ENCODE measurements around the gene PIGZ. TPM values are rescaled to one million over a fixed set of nuclear protein-coding genes. Genes with fewer than 3 reads are reported as not detected.

The PIGZ gene
- total RNA-seq, 2 donors from 2014 or later, result 4.7 to 11.3 TPM

DNA sequence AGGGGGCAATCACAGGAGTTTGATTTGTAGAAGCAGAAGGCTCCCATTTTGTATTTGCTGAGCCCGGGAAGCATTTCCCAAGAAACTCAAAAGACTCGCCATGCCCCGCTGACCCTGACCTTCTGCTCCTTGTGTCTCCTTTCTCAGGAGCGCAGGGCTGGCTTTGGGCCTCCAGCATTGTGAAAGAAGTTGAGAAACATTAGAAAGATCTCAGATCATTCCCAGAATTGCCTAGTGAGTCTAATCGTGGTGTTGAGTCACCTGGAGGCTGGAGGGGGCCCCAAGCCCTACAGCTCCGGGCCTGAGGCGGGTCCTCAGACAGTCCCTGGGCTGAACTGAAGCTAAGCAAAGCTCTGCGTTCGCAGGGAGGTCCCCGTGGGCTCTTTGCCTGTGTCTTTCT is 10.9 kb upstream of the PIGZ start:
- H3K27ac ChIP-seq, result no peak overlapping the region
- no peaks in the 10 kb centered on the region for H3K36me3 ChIP-seq
- H3K9me3 ChIP-seq, result no peaks in the 10 kb centered on the region
- no peaks in the 10 kb centered on the region for H3K4me1 ChIP-seq (replicated peaks)
- no peak overlapping the region for H3K4me3 ChIP-seq
- H3K27me3 ChIP-seq (replicated peaks; ENCODE audit: insufficient read depth), result no peaks in the 10 kb centered on the region
- no peak for TF ChIP-seq POLR2AphosphoS5 (IDR thresholded peaks at IDR 0.05)
- TF ChIP-seq POLR2A (IDR thresholded peaks at IDR 0.05), result no peak
- no peak for TF ChIP-seq CTCF (IDR thresholded peaks at IDR 0.05)
- no peak for DNase-seq (ENCODE audit: low spot score)
- intact Hi-C loops (cut with DNase I), result no loop called here
- 83% methylated on average over 10 of the region's 10 CpGs for WGBS

DNA sequence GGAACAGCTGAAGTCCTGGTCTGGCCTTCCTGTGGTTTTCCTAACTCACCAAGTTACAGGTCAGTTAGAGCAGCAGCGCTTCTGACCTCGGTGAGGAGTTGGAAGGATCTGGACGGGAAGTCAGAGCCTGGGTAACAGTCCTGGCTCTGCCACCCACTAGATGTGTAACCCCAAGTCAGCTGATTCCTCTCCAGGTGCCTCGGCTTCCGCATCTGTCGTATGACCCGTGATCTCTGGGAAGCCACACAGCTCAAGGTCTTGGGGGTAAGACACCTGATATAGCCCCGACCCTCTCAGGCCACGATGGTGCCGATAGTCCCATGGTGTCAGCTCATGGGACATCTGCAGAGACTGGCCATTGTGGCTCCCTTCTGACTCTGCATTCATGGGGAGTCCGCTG is 8.3 kb upstream of the PIGZ start:
- H3K9me3 ChIP-seq, result no peaks in the 10 kb centered on the region
- H3K36me3 ChIP-seq, result no peaks in the 10 kb centered on the region
- no peaks in the 10 kb centered on the region for H3K4me1 ChIP-seq (replicated peaks)
- no peaks in the 10 kb centered on the region for H3K27me3 ChIP-seq (replicated peaks; ENCODE audit: insufficient read depth)
- intact Hi-C loops (cut with DNase I), result no loop called here
- no peak for TF ChIP-seq POLR2AphosphoS5 (IDR thresholded peaks at IDR 0.05)
- no peak for TF ChIP-seq CTCF (IDR thresholded peaks at IDR 0.05)
- no peak for TF ChIP-seq POLR2A (IDR thresholded peaks at IDR 0.05)
- no peak overlapping the region for H3K27ac ChIP-seq
- no peak overlapping the region for H3K4me3 ChIP-seq
- WGBS, result 93% methylated on average over 11 of the region's 11 CpGs
- no peak for DNase-seq (ENCODE audit: low spot score)

- DNase-seq (ENCODE audit: low spot score), result no peak
- Histone ChIP-seq H3K9me3 (no peaks in the 10 kb centered on the region), H3K4me1 (replicated peaks) (no peaks in the 10 kb centered on the region), H3K27ac (no peak overlapping the region), H3K36me3 (no peaks in the 10 kb centered on the region), H3K4me3 (no peak overlapping the region), H3K27me3 (replicated peaks; ENCODE audit: insufficient read depth) (no peaks in the 10 kb centered on the region)
- intact Hi-C loops (cut with DNase I), result no loop called here
- 49% methylated on average over 4 of the region's 4 CpGs for WGBS
- TF ChIP-seq POLR2AphosphoS5 (IDR thresholded peaks at IDR 0.05) (no peak), POLR2A (IDR thresholded peaks at IDR 0.05) (no peak), CTCF (IDR thresholded peaks at IDR 0.05) (no peak)
Measured at GRCh38 chr3:196975349-196975748, 6.7 kb upstream of the PIGZ start.

- no peak for DNase-seq (ENCODE audit: low spot score)
- H3K36me3 ChIP-seq, result no peaks in the 10 kb centered on the region
- intact Hi-C loops (cut with DNase I), result no loop called here
- H3K4me3 ChIP-seq, result no peak overlapping the region
- 85% methylated on average over 5 of the region's 5 CpGs for WGBS
- H3K27ac ChIP-seq, result no peak overlapping the region
- no peaks in the 10 kb centered on the region for H3K4me1 ChIP-seq (replicated peaks)
- no peaks in the 10 kb centered on the region for H3K27me3 ChIP-seq (replicated peaks; ENCODE audit: insufficient read depth)
- no peaks in the 10 kb centered on the region for H3K9me3 ChIP-seq
- TF ChIP-seq POLR2A (IDR thresholded peaks at IDR 0.05), result no peak
- no peak for TF ChIP-seq POLR2AphosphoS5 (IDR thresholded peaks at IDR 0.05)
- TF ChIP-seq CTCF (IDR thresholded peaks at IDR 0.05), result no peak
Measured at GRCh38 chr3:196974661-196975060, 6.0 kb upstream of the PIGZ start.

DNA sequence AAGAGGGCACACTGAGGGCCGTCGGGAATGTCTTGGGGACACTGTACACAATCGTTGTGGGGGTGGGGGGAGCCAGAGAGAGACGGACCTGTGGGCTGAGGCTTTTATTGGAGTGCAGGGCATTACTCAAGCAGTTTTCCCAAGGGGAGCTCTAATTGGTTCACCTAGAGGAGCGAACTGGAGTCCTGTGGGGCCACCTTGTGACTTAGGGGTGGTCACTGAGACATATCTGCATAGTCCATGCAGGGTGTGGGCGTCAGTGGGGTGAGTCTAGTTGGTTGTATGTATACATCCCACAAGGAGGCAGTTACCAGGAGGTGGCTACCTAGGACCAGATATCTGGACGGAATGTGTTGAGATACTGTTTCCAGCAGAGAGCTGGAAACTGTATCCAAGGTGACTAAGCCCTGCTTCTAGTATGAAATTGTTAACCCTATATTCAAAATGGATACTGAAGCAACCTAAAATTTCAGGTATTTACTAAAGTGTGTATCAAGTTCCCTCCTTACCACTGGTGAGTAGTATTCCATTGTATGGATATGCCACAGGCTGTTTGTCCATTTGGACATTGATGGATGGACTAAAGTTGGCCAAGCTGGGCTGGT is 2.6 kb upstream of the PIGZ start:
- intact Hi-C loops (cut with DNase I), result no loop called here
- Histone ChIP-seq H3K36me3 (no peaks in the 10 kb centered on the region), H3K9me3 (no peaks in the 10 kb centered on the region), H3K4me1 (replicated peaks) (no peaks in the 10 kb centered on the region), H3K27ac (no peak overlapping the region), H3K4me3 (no peak overlapping the region), H3K27me3 (replicated peaks; ENCODE audit: insufficient read depth) (no peaks in the 10 kb centered on the region)
- DNase-seq (ENCODE audit: low spot score), result no peak
- no peak for TF ChIP-seq POLR2AphosphoS5 (IDR thresholded peaks at IDR 0.05)
- no peak for TF ChIP-seq POLR2A (IDR thresholded peaks at IDR 0.05)
- no peak for TF ChIP-seq CTCF (IDR thresholded peaks at IDR 0.05)
- 77% methylated on average over 6 of the region's 7 CpGs for WGBS
